Activated CD4-positive, CD25-positive, alpha-beta regulatory T cell treated with anti-CD3 and anti-CD28 coated beads, Interleukin-2, amount 50 U/mL, for 72 hours (primary cell): Measurements from ENCODE around the gene PGLYRP4.

Experiments
- DNase-seq: peaks from one replicate; pipeline ENCODE4 v3.0.0; 2021

Gene PGLYRP4

DNA sequence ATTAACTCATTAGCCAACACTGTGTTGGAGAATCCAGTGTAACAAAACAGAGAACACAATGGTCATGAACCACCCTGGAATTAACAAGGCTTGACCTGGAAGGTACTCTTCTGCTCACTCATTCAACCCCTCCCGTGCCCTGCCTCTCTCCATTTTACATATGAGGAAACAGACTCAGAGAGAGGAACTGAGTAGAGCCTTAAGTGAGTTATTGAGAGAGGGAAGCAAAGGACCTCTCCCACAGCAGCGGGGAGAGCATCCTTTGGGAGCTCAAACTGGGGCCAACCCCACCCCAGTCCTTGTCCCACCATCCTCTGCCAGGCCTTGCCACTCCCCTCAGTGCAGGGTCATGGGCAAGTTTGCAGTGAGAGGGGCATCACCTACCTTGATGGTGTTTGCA lies 25.4 kb upstream of the PGLYRP4 start:
- DNase-seq = no peak

DNA sequence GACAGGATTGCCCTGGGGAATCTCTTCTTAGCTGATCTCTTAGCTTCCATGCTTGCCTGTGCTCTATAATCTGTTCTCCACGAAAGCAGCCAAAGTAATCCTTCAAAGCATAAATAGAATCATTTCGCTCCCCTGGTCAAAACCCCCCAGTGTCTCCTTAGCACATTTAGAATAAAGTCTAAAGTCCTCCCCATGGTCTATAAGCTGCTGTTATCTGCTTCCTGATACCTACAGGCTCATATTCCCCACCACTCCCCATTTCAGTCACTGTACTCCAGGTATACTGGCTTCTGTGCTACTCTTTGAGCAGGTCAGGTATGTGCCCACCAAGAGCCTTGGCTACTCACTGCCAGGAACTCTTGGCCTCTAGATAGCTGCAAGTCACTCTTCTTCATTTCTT lies 23.9 kb upstream of the PGLYRP4 start:
- no peak for DNase-seq

DNA sequence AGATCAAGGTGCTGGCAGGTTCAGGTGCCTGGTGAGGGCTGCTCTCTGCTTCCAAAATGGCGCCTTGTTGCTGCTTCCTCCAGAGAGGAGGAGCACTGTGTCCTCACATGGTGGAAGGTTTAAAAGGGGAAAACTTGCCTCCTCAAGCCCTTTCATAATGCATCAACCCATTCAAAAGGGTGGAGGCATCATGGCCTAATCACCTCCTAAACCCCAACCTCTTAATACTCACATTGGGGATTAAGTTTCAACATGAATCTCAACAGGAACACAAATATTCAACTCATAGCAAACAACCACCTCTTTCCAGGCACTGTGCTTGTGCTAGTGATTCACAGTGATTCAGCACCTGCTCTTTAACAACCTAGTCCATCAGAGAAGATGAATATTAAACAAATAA lies 22.6 kb upstream of the PGLYRP4 start:
- DNase-seq = no peak

DNA sequence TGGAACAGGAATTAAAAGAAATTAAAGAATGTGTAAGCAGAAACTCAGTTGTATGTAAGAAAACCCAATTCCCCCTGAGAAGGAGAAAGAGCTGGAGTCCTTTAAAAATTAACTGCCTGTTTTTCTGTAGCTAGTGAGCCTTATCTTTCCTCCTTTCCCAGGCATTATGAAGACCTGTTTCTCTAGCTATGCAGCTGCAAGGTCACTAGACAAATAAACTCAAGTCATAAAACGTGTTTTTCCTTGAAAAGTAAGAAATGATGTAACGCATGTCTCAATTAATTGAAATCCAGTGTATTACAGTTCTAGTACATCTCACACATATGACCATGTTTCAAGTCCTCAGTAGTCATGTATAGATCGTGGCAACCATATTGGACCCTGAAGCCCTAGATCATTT lies 21.5 kb upstream of the PGLYRP4 start:
- DNase-seq = no peak

DNA sequence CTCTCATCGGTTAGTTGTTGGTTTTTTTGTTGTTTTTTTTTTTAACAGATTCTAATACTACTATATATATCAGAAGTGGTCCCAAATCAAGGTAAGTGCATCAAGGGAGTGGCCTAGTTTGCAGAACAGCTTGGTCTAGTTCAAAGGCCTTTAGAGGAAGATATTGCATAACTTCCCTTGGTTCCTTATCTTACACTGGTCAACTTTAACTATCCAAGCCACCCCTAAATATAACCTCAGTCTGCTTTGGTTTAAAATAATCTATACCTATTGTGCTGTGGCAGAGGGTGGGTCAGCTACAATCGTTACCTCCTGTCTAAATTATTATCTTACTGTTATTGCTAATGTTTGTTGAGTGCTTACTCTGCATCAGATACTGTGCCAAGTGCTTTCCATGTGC lies 19.9 kb upstream of the PGLYRP4 start:
- DNase-seq = no peak

DNA sequence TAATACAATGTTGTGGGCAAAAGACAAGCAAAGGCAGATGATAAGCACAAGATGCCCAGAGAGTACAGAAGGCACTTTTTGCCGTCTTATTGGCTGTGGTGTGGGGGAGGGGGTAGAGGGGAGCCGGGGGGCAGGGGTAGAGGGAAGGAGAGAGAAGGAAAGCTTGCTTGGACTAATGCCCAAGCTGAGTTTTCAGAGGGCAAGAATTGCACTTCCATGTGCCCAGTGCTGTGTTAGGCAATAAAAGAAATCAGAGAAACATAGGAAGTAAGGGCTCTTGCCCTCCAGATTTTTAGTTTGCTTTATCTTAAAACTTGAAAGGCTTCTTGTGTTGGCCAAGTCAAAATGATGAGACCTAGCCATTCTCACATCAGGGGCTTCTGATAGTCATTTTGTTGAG lies 18.4 kb upstream of the PGLYRP4 start:
- no peak for DNase-seq

DNA sequence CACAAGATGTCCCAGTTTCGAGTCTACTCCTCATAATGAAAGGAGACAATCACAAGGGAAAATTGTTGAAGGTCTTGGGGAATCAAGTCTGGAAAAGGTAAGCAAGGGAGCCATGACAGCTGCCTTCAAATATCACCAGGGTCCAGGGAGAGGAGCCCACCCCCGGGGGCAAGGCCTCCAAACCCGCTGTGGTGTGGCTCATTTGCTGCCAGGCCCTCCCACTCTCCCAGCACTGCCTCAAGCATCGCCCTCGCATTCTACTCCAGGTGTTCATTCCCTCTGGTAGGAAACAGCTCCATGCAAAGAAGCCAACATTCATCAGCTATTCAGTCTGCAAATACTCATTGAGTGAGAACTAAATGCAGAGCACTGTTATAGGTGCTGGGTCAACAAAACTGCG lies 17.6 kb upstream of the PGLYRP4 start:
- DNase-seq = no peak

DNA sequence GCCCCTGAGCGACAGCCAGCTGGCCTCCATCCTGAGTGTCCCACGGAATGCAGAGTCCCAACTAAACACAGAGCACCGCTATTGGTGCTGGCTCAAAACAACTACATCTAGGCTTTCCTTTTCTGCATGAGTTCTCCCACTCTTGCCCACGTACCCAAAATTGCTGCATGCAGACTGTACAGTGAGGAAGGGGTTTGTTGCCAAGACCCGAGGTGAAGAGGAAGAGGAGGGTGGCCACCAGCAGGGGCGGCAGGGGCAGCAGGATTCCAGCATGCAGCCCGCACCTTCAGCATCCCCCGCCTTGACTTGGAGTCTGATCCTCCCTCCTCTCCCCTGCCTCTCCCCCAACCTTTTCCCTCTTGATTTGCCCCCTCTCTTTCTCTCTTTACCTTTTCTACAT lies 17.1 kb upstream of the PGLYRP4 start:
- no peak for DNase-seq

DNA sequence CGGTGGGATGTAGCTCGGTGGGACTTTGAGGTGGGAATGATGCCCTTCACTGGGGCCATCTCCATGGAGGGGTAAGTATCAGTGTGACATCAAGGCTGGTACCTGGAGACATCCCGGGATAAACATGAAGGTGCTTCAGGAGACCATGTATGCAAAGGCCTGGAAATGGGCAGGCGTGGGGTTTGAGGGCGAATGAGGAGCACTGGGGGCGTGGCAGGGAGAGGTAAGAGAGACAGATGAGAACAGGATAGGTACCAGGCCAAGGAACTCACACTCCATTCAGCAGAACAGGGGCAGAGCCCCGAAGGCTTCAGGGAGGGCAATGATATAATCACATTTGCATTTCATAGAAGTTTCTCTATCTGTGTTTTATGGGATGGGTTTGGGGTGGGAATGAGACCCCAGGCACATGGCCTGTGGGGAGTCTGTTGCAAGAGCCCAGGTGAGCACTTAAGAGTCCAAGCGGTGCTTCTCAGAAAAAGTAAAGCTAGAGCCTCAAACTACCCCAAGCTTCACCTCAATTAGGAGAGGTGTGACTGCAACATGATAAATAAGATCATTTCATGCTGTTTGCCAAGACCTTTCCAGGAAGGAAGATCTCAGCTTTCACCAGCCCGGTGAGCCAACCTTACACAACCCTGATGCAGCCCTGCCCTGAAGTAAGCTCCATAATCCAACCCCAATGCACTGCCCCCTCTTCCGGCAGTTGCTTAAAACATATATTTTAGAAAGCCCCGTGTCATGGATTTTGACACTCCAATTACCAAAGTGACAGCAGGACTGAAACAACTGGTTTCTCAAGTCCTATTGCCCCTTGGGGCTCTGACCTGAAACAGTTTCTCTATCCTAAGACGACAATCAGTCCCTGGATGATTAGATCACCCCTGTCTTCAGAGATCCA lies 16.4 kb upstream of the PGLYRP4 start:
- no peak for DNase-seq

DNA sequence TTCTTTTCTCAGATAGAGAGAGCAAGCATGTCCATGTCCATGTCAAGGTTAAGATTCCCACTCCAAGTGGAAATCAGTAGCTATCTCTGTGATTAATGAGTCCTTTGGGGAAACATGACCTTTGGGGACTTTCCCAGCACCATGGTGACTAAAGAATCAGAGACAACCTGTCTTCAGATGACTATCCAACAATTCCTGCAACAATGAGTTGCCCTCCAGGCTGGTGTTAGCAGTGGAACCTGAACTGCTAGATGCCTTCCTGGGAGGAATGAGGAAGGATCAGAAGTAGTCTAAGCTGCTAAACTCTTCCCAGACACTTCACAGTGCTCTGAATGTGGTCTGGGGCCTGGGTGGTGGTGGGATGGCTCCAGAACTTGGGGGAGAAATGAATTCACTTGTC lies 15.5 kb upstream of the PGLYRP4 start:
- DNase-seq = no peak

DNA sequence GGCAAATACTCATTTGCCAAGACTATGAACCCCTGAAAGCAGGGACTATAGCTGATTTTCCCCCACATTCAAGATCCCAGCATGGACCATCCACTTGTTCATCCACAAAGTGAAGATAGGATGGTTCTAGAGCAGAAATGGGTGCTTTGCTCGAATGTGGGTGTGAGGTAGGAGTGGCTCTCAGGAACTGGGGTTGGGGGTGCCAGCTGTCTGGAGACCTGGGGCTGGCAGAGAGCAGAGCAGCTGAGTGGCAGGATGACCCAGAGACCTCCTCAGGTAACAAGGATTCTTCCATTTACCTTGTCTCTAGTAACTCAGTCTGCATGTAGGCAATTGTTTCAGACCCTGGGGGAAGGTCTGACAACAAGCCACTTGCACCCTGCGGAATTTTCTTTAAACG lies 15.0 kb upstream of the PGLYRP4 start:
- DNase-seq = no peak

DNA sequence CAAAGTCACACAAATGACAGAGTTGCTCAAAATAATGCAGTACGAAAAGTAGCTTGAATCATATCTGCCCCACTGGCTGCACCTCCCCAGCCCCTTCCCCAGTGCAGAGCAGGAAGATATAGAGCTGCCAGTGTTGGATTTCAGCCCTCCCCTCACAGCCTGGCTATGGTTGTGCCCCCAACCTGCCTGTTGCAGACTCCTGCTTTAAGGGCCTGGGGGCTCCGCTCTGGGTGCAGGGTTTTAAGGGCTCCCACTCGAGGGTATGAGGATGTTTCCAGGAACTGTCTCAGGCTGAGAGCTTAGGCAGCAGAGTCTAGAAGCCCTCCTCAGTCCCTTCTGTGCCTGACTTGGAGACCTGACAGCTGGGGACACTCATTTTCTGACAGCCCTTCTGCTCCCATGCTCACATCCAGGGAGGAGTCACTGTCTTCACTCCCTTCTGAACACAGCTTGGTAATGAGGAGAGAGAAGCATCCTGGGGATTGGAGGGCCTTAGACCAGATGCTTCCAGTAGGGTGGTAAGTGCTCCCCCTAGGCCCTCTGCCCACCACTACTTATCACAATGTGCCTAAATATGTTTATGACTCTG lies 13.6 kb upstream of the PGLYRP4 start:
- DNase-seq = no peak

DNA sequence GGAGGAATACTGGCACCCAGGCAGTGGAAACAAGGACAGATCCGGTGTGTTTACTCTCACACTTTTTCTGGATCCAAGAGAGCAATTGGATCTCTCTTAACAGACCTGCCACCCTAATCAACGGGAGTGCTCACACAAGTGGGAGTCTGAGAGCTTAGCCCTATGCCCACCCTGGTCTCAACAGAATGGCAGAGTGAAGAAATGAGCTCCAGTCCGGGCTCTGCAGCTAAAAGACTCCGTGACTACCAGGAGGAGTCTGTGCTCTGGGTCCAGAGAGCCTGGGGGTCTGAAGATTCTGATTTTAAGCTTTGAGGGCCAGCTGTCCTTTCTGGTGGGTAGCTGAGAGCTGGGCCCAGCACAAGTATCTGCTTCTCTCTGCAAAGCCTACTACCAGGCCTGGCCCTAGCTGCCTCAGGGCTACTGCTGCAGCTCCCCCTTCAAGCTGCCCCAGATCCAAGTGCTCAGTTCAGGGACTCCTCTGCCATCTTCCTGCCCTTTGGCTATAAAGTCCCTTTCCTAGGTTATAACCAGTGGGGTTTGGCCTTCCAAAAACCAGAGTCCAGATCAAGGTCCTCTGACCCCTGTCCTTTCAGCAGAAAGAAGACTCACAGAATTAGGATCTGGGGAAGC lies 13.0 kb upstream of the PGLYRP4 start:
- DNase-seq = no peak

DNA sequence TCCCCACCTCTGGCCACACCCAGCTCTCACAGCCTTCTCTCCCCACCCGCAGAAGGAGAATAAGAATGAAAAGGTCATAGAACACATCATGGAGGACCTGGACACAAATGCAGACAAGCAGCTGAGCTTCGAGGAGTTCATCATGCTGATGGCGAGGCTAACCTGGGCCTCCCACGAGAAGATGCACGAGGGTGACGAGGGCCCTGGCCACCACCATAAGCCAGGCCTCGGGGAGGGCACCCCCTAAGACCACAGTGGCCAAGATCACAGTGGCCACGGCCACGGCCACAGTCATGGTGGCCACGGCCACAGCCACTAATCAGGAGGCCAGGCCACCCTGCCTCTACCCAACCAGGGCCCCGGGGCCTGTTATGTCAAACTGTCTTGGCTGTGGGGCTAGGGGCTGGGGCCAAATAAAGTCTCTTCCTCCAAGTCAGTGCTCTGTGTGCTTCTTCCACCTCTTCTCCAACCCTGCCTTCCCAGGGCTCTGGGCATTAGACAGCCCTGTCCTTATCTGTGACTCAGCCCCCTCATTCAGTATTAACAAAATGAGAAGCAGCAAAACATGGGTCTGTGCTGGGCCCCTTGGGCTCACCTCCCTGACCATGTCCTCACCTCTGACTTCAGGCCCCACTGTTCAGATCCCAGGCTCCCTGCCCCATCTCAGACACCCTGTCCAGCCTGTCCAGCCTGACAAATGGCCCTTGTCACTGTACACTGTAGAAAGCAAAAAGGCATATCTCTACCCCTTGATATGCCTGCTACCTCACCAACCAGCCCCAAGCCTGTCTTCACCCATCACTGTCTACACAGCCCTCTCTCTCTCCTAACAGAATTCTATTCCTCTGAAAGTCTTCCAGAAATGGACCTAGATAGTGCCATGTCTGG lies 12.2 kb upstream of the PGLYRP4 start:
- DNase-seq = no peak

DNA sequence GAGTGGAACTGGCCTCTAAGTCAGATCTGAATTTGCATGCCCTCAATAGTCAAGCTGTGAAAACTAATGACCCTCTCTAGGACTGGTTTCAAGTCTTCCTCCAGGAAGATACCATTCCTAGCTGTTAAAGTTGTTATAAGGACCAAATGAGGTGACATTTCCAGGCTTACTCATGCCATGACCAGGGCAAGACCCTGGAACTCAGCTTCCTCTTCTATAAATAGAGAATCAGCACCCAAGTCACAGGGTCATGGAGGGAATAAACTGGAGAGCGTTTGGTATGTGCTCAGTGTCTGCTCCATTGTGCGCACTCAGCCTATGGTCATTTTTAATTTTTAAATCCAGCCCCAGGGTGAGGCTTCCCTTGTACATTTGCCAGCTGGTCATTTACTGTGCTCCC lies 11.5 kb upstream of the PGLYRP4 start:
- DNase-seq = no peak

DNA sequence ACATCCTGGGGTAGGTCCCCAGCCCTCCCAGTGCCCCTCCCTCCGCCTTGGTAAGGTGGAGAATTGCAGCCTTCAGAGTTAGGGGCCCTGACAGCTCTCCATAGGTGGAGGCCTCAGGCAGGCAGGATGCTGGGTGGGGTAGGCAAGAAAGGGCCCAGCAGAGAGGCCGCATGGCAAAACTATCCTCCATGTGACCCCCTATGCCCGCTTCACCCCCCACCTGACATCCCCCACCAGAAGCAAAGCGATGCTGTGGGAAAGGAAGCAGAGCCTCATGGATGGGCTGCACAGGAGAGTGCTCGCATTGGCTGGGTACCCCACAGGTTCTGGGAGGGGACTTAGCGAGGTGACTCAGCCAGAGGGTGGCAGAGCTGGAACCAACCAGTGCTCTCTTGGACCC lies 10.6 kb upstream of the PGLYRP4 start:
- no peak for DNase-seq

DNA sequence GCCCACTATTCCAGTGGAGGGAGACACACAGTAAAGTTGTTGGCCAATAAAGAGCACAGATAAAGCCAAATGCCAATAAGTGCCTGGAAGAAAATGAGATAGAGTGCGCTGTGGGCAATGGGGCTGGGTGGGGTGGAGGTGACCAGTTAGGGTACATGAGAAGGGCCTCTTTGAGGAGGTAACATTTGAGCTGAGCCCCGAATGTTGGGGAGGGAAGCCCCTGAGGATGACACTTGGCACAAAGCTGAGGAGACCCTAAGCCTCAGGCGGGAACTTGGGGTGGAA lies 10.0 kb upstream of the PGLYRP4 start:
- DNase-seq = no peak

DNA sequence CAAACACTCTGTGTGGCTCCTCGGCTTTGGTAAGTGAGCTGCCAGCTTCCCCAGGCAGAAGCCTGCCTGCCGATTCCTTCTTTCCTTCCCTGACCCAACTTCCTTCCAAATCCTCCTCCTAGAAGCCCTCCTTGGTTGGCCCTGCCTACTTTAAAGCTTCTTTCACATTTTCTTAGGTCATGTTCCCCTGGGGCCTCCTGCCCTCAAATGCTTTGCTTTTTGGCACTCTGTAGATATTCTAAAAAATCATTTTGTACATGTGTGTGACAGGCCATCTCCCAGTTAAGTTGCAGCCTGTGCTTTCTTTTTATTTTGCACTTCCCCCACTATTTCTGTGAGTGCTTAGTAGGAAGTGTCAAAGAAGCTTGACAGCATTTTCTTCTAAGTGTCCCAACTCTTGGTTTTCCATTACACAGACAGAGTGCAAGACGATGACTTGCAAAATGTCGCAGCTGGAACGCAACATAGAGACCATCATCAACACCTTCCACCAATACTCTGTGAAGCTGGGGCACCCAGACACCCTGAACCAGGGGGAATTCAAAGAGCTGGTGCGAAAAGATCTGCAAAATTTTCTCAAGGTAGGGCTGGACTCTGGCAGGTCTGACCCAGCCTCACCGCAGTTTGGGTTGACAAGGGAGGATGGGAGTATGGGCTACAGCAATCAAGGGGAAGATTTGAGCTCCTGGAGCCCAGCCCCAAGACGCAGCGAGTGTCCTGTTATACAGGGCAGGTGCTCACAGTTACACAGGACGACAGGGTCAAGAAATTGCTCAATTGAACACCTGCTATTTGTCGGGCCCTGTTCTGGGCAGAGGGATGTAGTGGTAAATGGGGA lies 9.4 kb upstream of the PGLYRP4 start, which contains the start of gene S100A9:
TSS of gene S100A9 (plus strand) at position 2 of the 838 bp plus-strand sequence. CDS start at position 432, 430 bp downstream.
- no peak for DNase-seq

DNA sequence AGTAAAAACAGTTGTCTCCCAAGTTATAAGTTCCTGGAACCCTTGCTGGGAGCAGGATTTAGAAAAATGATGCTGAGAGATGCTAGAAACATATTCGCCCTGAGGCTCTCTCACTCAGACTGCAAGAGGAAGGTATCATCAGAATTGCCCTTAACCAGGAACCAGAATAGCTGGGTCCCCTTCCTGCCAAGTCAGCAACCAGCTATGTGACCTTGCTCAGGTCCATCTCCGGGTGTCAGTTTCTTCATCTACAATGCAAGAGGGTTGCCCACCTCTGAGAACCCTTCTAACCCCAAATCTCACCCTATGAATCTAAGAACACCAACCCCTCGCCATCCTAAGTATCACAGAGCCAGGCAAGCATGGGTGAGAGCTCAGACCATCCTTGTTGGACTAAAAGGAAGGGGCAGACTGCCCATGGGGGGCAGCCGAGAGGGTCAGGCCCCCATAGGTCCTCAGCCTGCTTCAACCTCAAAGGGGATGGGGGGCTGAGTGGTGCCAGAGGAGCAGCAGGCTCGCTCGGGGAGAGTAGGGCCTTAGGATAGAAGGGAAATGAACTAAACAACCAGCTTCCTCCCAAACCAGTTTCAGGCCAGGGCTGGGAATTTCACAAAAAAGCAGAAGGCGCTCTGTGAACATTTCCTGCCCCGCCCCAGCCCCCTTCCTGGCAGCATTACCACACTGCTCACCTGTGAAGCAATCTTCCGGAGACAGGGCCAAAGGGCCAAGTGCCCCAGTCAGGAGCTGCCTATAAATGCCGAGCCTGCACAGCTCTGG lies 8.6 kb upstream of the PGLYRP4 start:
- DNase-seq = no peak

DNA sequence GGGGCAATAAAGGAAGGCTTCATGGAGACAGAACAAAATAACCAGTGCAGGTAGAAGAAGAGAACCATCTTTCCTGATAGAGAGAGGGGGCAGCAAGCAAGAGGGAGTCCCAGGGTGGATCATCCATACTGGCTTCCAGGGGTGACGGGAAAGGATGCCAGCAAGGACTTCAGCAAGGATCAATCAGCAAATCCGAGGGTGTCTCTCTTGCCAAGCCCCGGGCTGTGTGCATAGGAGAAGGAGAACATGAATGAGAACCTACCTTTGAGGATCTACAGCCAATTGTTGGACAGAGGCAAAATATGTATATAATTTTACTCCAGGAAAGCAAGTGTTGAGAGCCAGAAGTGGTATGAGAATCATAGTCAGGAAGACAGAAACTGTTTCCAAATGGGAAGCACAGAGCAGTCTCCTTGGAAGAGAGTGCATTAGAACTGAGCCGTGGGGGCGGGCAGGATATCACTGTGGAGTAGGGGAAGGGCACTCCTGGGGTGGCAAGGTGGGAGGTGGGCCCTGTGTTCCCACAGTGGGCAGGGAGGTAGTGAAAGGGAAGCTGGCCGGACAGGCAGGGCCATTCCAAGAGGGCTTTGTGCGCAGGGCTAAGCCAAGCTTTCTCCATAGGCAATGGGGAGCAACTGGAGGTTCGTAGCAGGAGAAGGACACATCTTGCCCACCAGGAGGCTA lies 7.9 kb upstream of the PGLYRP4 start:
- DNase-seq = no peak
